ENCODE results near the gene TIGD7. TPM values are rescaled to one million over a fixed set of nuclear protein-coding genes. Genes with fewer than 3 reads are reported as not detected.

TIGD7 gene
- total and polyA plus RNA-seq, 2 of the 8 experiments (the other 6 are each of a cell fraction or from before 2014, with no cell fraction given): 3.0 to 8.9 TPM

DNA sequence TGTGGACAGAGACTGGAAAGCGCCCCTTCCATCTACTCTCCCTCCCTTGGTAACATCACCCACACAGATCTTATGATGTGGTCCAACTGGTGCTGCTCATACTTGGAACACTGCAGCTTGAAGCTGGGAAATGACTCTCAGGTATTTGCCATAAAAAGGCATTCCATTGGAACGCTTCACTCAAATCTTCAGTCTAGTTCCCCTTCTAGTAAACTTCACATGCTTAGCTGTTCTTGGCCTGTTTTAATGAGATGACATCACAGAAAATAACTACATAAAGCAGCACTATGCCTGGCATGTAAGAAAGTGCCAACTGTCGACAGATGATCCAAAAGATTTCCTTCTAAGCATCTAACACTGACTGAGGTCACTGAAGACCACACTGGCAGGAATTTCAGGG lies 12.6 kb downstream of the TIGD7 start (continued):
- TF ChIP-seq TEAD4 (IDR thresholded peaks at IDR 0.05; ENCODE audit: low read depth, low read length) (no peak), TAF7 (optimal IDR thresholded peaks at IDR 0.05; ENCODE audit: borderline replicate concordance, low read depth, low read length) (no peak), SRF (IDR thresholded peaks at IDR 0.05; ENCODE audit: low read depth, low read length) (no peak), EP300 (IDR thresholded peaks at IDR 0.05; ENCODE audit: borderline replicate concordance in 1 of 2, low read depth in 2 of 2, low read length in 2 of 2) (no peak), POU5F1 (IDR thresholded peaks at IDR 0.05; ENCODE audit: low read depth, low read length) (no peak), RFX5 (IDR thresholded peaks at IDR 0.05; ENCODE audit: borderline replicate concordance, low read depth, low read length) (no peak)
